Fibroblast of gingiva (primary cell): ENCODE data around the gene NXN.

ENCODE experiments used
- DNase-seq: peaks from one replicate; pipeline ENCODE4 v3.0.0-alpha.2; 2011; ENCODE audit warnings: low read depth

NXN gene

DNA sequence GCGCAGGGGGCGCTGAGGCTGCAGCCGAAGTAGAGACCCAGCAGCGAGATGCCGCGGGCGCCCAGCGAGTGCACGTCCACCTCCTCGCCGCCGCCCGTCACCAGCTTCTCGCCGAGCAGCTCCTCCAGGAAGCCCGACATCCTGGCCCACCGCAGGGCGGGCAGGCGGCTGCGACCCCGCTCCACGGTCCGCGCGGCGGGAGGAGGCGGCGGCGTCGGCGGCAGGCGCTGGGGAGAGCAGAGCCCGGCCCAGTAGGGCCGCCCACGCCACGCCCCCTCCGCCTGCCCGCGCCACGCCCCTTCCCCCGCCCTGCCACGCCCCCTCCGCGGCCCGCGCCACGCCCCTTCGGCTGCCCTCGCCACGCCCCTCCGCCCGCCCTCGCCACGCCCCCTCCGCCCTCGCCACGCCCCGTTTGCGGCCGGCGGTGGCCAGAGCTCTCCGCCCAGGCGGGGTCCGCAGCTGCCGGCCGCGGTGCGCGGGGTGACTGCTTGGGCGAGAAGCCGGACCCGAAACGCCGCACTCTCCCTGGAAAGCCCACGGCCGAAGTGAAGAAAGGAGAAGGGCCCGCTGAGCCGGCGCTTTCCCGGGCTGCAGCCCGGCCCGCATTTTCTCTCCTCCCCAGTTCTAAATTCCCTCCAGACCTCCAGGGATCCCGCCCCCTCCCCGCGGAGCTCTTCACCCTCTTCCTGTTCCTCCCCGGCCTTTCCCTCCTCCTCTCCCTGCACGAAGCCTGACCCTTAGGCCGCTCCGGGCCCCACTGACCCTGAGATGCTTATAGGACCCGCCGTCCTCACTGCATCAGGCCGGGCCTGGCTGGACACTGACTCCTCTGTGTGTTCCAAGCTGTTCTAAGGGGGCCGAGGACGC lies at the start of gene NXN:
TSS of gene NXN (minus strand) at position 238 of the 867 bp plus-strand sequence.
- DNase-seq = peak; percentile 61

DNA sequence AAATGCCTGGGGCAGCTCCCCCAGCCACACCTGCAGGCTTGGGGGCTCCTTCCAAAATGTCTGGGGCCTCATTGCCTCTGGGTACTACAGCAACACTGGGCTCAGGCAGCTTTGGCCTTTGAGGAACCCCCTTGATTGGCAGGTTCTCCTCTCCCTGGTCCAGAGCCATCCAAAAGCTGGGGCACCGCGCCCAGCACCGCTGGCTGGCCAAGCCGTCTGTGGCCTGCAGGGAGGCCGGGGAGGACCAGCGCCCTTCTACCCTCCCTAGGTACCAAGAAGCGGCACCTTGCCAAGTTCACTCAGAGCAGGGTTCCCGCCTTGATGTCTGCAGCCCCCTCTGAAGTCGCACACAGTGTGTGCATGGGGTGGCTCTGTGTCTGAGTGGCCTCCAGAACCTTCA lies 47.5 kb upstream of the NXN start:
- no peak for DNase-seq

GRCh38 chr17:1026599-1026975 lies 47.0 kb upstream of the NXN start:
- DNase-seq = no peak

- DNase-seq = no peak
Measured at GRCh38 chr17:1025733-1026598, 46.4 kb upstream of the NXN start.

GRCh38 chr17:1024076-1024475 lies 44.5 kb upstream of the NXN start:
- DNase-seq = no peak

- DNase-seq = no peak
Measured at GRCh38 chr17:1022278-1023024, 42.9 kb upstream of the NXN start.

DNA sequence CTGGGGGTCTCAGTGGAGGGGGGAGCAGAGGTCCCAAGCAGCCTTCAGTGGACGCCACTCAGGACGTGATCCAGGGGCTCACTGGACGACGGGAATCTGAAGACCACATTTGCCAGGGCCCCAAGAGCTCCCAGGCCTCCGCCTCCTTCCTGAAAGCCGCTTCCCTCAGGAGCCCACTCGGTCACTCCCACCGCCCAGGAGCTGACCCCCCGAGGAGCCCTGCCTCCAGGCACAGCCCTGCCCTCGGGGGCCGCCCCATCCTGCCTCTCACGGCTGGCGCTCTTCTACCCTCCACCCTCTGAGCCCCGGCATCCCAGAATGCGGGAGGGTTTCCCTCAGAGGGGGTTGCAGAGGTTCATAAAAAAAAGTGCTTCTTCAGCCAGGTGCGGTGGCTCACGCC lies 41.6 kb upstream of the NXN start:
- no peak for DNase-seq

DNA sequence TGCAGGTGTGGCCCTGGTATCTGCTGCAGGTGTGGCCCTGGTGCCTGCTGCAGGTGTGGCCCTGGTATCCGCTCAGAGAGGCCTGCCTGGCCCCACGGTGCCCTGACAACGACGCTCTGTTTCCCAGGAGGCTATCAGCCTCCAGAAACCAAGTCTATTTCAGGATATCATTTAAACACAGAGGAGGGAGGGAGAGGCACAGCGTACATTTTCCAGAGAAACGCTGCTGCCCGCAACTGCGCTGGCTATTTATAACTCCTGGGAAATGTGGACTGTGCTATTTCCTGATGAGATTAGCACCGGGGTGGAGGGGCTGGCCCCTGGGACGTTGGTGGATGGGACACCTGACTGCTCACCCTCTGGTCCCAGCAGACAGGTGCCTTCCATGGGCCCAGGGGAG lies 39.9 kb upstream of the NXN start:
- no peak for DNase-seq

DNA sequence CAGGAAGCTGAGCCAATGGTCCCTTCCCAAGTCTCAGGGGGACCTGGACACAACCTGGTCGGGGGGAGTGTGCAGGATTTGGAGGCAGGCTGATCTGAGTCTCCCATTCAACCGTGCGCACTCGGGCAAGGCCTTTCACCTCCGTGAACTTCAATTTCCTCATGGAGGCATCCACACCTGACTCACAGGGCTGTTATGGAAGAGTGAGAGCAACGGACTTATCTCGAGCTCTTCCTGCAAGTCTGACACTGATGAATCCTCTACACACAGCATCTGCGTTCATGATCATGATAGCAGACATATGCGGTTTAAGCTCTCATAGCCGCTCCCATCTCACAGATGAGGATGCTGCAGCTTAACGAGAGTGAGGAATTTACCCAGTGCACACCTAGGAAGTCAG lies 39.0 kb upstream of the NXN start:
- DNase-seq = no peak

GRCh38 chr17:1013729-1014090 lies 34.1 kb upstream of the NXN start:
- no peak for DNase-seq

- no peak for DNase-seq
Measured at GRCh38 chr17:1012823-1013728, 33.5 kb upstream of the NXN start.

GRCh38 chr17:1011760-1012735 lies 32.5 kb upstream of the NXN start:
- no peak for DNase-seq

DNA sequence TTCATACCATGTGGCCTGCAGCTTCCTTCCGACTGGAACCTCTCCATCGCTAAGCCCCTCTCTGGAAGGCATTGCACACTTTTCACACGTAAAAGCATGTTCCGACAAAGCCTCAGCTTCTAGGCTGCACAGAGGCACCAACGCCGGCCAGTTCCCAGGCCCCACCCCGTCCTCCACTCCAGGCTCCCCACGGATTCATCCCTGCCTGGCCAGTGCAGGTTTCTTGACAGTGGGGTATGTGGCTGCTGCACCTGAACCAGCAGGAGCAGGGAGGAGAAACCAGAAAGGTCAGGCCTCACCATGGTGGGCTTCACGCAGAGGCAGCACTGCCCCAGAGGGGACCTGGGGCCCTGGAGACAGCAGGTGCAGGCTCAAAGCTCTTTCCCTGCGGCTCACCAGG lies 31.6 kb upstream of the NXN start:
- DNase-seq = no peak

GRCh38 chr17:1010586-1010985 lies 31.0 kb upstream of the NXN start:
- no peak for DNase-seq

- DNase-seq = no peak
Measured at GRCh38 chr17:1010086-1010450, 30.5 kb upstream of the NXN start.

DNA sequence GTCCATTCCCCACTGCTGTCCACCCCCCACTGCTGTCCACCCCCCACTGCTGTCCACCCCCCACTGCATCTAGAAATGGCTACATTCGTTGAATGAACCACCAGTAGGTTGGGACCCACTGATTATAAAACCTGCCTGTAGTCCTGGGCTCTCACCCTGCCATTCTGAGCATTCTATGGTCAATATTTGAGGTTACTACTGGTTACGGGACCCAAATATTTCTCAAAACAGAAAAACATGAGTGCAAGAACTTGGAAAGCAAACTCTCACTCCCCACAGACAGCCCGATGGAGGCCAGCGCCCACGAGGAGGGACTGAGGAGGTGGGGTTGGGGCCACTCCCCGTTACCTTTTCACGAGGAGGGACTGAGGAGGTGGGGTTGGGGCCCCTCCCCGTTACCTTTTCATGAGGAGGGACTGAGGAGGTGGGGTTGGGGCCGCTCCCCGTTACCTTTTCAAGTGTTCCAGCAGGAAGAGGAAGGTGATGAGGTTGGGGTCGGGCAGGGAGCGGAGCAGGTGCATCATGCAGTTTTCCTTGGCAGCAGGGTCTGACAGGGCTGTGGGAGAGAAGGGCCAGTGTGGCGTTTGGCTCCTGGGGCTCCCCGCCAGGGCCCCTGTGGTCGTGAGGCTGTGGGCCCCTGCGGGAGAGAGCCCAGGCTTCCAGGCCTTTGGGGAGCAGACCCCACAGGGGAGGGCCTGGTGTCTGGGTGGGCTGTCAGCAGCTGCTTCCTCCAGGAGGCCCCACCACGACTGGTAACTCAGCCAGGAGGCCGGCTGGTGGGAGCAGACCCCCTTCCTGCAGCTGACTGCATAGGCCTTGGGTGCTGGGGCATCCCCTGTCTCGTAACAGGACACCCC lies 29.9 kb upstream of the NXN start:
- no peak for DNase-seq

- DNase-seq = peak; percentile 45
Measured at GRCh38 chr17:1008008-1008761, 28.6 kb upstream of the NXN start.

- DNase-seq = no peak
Measured at GRCh38 chr17:1007310-1008007, 27.9 kb upstream of the NXN start.
